ENCODE data around the gene CMIP. TPM values are rescaled to one million over a fixed set of nuclear protein-coding genes. Genes with fewer than 3 reads are reported as not detected.
A peak's percentile ranks its signal among the peaks of the same experiment; 100 is the strongest.
"Not testable (repeated sequence)": the region's sequence is repeated elsewhere in the genome, so short reads cannot be mapped to it uniquely, and the experiment has no call there.

The CMIP gene
- total RNA-seq = 10 to 100 TPM; 57.1 to 58.3 TPM

GRCh38 chr16:81444448-81445121, at the start of gene CMIP:
Gene CMIP (plus strand): TSS chr16:81444808.
- peak within 1 kb of the TSS; percentile 80 for H3K27ac Mint-ChIP-seq
- H3K4me3 Mint-ChIP-seq = peak within 1 kb of the TSS; percentile 83
- ChIA-PET CTCF (interaction anchor here (1.0 kb wide), 1 partner anchor 80 kb away, joined by 3 read pairs; no protein-coding TSS in a partner anchor), POLR2A (interaction anchor here (0.8 to 2.8 kb wide), 4 partner anchors 21 to 130 kb away, joined by 3 to 23 read pairs (median 9); partner anchors contain the start of gene GAN)
- DNase-seq = peak; percentile 82
- no peaks in the 10 kb centered on the region for H3K9me3 Mint-ChIP-seq
- peaks cover 18% of the 10 kb centered on the region for H3K36me3 Mint-ChIP-seq (ENCODE audit: low read depth)
- peaks cover 41% of the 10 kb centered on the region for H3K4me1 Mint-ChIP-seq
- H3K27me3 Mint-ChIP-seq = peaks cover 33% of the 10 kb centered on the region

- ChIA-PET CTCF (interaction anchor here (1.2 to 1.5 kb wide), 2 partner anchors 30 to 228 kb away, joined by 3 read pairs; no protein-coding TSS in a partner anchor), POLR2A (no interaction called here)
- DNase-seq = no peak
- Mint-ChIP-seq H3K27ac (no peak overlapping the region), H3K36me3 (ENCODE audit: low read depth) (no peaks in the 10 kb centered on the region), H3K4me1 (no peaks in the 10 kb centered on the region), H3K9me3 (no peaks in the 10 kb centered on the region), H3K4me3 (no peak overlapping the region), H3K27me3 (no peaks in the 10 kb centered on the region)
These were observed 49.5 kb upstream of the CMIP start for GRCh38 chr16:81394966-81395655.

- H3K27me3 Mint-ChIP-seq = no peaks in the 10 kb centered on the region
- H3K9me3 Mint-ChIP-seq = no peaks in the 10 kb centered on the region
- no peaks in the 10 kb centered on the region for H3K36me3 Mint-ChIP-seq (ENCODE audit: low read depth)
- H3K27ac Mint-ChIP-seq = no peak overlapping the region
- ChIA-PET POLR2A (no interaction called here), CTCF (no interaction called here)
- DNase-seq = no peak
- H3K4me1 Mint-ChIP-seq = no peaks in the 10 kb centered on the region
- no peak overlapping the region for H3K4me3 Mint-ChIP-seq
These were observed 47.3 kb upstream of the CMIP start for GRCh38 chr16:81397058-81397878.

GRCh38 chr16:81397879-81398520, 46.6 kb upstream of the CMIP start:
- Mint-ChIP-seq H3K36me3 (ENCODE audit: low read depth) (no peaks in the 10 kb centered on the region), H3K27ac (no peak overlapping the region), H3K27me3 (no peaks in the 10 kb centered on the region), H3K9me3 (no peaks in the 10 kb centered on the region), H3K4me3 (no peak overlapping the region), H3K4me1 (no peaks in the 10 kb centered on the region)
- POLR2A ChIA-PET = no interaction called here
- DNase-seq = no peak
- CTCF ChIA-PET = no interaction called here

- H3K27me3 Mint-ChIP-seq = no peaks in the 10 kb centered on the region
- no peak overlapping the region for H3K4me3 Mint-ChIP-seq
- POLR2A ChIA-PET = no interaction called here
- peaks cover 4% of the 10 kb centered on the region for H3K4me1 Mint-ChIP-seq
- CTCF ChIA-PET = interaction anchor here (0.8 to 1.7 kb wide), 3 partner anchors 297 to 330 kb away, joined by 3 to 4 read pairs (median 3); no protein-coding TSS in a partner anchor
- H3K36me3 Mint-ChIP-seq (ENCODE audit: low read depth) = no peaks in the 10 kb centered on the region
- H3K9me3 Mint-ChIP-seq = no peaks in the 10 kb centered on the region
- no peak for DNase-seq
- H3K27ac Mint-ChIP-seq = no peak overlapping the region
These were observed 44.7 kb upstream of the CMIP start for GRCh38 chr16:81399909-81400308.

GRCh38 chr16:81401035-81401950, 43.3 kb upstream of the CMIP start:
- H3K27me3 Mint-ChIP-seq = no peaks in the 10 kb centered on the region
- no peaks in the 10 kb centered on the region for H3K9me3 Mint-ChIP-seq
- no peak overlapping the region for H3K4me3 Mint-ChIP-seq
- ChIA-PET CTCF (interaction anchor here (0.7 to 1.7 kb wide), 3 partner anchors 9 to 323 kb away, joined by 3 to 4 read pairs (median 3); no protein-coding TSS in a partner anchor), POLR2A (no interaction called here)
- no peaks in the 10 kb centered on the region for H3K36me3 Mint-ChIP-seq (ENCODE audit: low read depth)
- no peak overlapping the region for H3K27ac Mint-ChIP-seq
- peaks cover 4% of the 10 kb centered on the region for H3K4me1 Mint-ChIP-seq
- no peak for DNase-seq

GRCh38 chr16:81403208-81403600, 41.4 kb upstream of the CMIP start:
- H3K36me3 Mint-ChIP-seq (ENCODE audit: low read depth) = no peaks in the 10 kb centered on the region
- ChIA-PET POLR2A (interaction anchor here (1.1 kb wide), 1 partner anchor 21 kb away, joined by 3 read pairs; no protein-coding TSS in a partner anchor), CTCF (interaction anchor here (0.7 to 3.3 kb wide), 10 partner anchors 19 to 335 kb away, joined by 4 to 22 read pairs (median 4); no protein-coding TSS in a partner anchor)
- H3K9me3 Mint-ChIP-seq = no peaks in the 10 kb centered on the region
- peaks cover 4% of the 10 kb centered on the region for H3K4me1 Mint-ChIP-seq
- H3K27me3 Mint-ChIP-seq = peaks cover under 1% of the 10 kb centered on the region
- H3K4me3 Mint-ChIP-seq = no peak overlapping the region
- H3K27ac Mint-ChIP-seq = no peak overlapping the region
- no peak for DNase-seq

GRCh38 chr16:81403601-81404391, 40.8 kb upstream of the CMIP start:
- H3K4me1 Mint-ChIP-seq = peaks cover 4% of the 10 kb centered on the region
- no peak overlapping the region for H3K4me3 Mint-ChIP-seq
- CTCF ChIA-PET = interaction anchor here (0.7 to 3.3 kb wide), 16 partner anchors 10 to 354 kb away, joined by 3 to 22 read pairs (median 4); no protein-coding TSS in a partner anchor
- peaks cover 4% of the 10 kb centered on the region for H3K27me3 Mint-ChIP-seq
- H3K9me3 Mint-ChIP-seq = no peaks in the 10 kb centered on the region
- DNase-seq = peak; percentile 83
- H3K36me3 Mint-ChIP-seq (ENCODE audit: low read depth) = no peaks in the 10 kb centered on the region
- H3K27ac Mint-ChIP-seq = no peak overlapping the region
- POLR2A ChIA-PET = interaction anchor here (0.9 to 1.1 kb wide), 2 partner anchors 20 to 66 kb away, joined by 3 to 4 read pairs; no protein-coding TSS in a partner anchor

- H3K4me1 Mint-ChIP-seq; H3K27ac Mint-ChIP-seq; DNase-seq; POLR2A ChIA-PET; H3K27me3 Mint-ChIP-seq; H3K4me3 Mint-ChIP-seq; H3K9me3 Mint-ChIP-seq; H3K36me3 Mint-ChIP-seq (ENCODE audit: low read depth): not testable (repeated sequence)
- CTCF ChIA-PET = interaction anchor here (1.0 to 3.3 kb wide), 4 partner anchors 34 to 325 kb away, joined by 3 to 22 read pairs (median 11); no protein-coding TSS in a partner anchor
These were observed 39.6 kb upstream of the CMIP start for GRCh38 chr16:81405002-81405401.

- H3K4me3 Mint-ChIP-seq = no peak overlapping the region
- peaks cover 4% of the 10 kb centered on the region for H3K4me1 Mint-ChIP-seq
- POLR2A ChIA-PET = no interaction called here
- no peaks in the 10 kb centered on the region for H3K9me3 Mint-ChIP-seq
- CTCF ChIA-PET = no interaction called here
- H3K27me3 Mint-ChIP-seq = peaks cover 4% of the 10 kb centered on the region
- no peak overlapping the region for H3K27ac Mint-ChIP-seq
- no peaks in the 10 kb centered on the region for H3K36me3 Mint-ChIP-seq (ENCODE audit: low read depth)
- DNase-seq = no peak
These were observed 38.9 kb upstream of the CMIP start for GRCh38 chr16:81405702-81406113.

- Mint-ChIP-seq H3K27me3 (peaks cover 8% of the 10 kb centered on the region), H3K27ac (no peak overlapping the region), H3K4me1 (peaks cover 2% of the 10 kb centered on the region), H3K4me3 (no peak overlapping the region), H3K9me3 (no peaks in the 10 kb centered on the region), H3K36me3 (ENCODE audit: low read depth) (no peaks in the 10 kb centered on the region)
- DNase-seq = no peak
- ChIA-PET POLR2A (no interaction called here), CTCF (no interaction called here)
These were observed 36.1 kb upstream of the CMIP start for GRCh38 chr16:81408409-81408950.
